Myocyte (in vitro differentiated cells): ENCODE measurements around the gene CCDC188. TPM values are rescaled to one million over a fixed set of nuclear protein-coding genes. Genes with fewer than 3 reads are reported as not detected.

Experiments used
- DNase-seq: peaks from one replicate; pipeline ENCODE4 v3.0.0-alpha.2; 2012; ENCODE audit warnings: low read depth
- polyA plus RNA-seq: library from polyadenylated mRNA; unstranded; fragments of >200 nt; gene quantifications from one replicate; pipeline ENCODE4 v1.2.1, GENCODE V29; 2012; ENCODE audit warnings: missing spikeins
- total RNA-seq: library from RNA; depleted of rRNA; stranded (reverse); fragments of >200 nt; gene quantifications from 2 replicates; pipeline ENCODE4 v1.2.3, GENCODE V29; 2014

CCDC188 gene
- 0.40 and 2.2 TPM in 2 replicates for total RNA-seq
- 0.62 TPM for polyA plus RNA-seq

DNA sequence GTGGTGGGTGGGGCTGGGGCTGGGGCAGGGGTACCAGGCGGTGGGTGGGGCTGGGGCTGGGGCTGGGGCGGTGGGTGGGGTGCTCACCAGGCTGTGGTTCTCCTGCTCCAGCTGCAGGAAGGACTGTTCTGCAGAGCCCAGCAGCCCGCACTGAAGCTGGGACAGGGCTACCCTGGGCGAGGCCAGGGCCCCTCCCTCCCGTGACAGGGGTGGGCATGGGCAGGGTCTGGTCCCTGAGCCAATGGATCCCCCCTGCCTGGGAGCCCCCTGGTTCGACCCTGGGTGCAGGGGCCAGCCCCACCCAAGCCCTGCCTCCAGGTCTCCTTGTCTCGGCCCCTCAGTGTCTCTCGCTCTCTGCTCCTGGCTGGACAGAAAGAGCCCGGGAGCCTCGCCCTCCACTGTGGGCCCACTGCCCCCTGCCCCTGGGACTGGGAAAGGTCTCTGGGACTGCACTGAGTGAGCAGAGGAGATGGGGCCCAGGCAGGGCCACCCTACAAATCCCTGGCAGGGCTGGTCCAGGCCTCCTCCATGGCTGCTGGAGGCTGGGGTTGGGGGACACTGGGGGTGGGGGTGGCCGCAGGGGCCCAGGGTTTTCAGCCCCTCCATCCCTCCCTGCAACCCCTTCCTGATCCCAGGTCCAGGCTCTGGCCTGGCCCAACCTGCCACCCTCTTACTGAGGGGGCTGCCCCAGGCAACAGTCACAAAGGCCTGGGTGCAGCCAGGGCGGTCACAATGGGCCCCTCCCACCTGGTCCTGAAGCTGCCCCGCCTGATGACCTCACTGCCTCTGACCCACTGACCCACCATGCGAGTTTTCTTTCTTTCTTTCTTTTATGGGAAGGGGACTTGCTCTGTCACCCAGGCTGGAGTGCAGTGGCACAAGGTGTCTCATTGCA is at the start of gene CCDC188:
CCDC188 (minus strand) TSS at position 675 of the 895 bp plus-strand sequence; CDS start at position 606, 69 bp downstream.
- no peak for DNase-seq

DNA sequence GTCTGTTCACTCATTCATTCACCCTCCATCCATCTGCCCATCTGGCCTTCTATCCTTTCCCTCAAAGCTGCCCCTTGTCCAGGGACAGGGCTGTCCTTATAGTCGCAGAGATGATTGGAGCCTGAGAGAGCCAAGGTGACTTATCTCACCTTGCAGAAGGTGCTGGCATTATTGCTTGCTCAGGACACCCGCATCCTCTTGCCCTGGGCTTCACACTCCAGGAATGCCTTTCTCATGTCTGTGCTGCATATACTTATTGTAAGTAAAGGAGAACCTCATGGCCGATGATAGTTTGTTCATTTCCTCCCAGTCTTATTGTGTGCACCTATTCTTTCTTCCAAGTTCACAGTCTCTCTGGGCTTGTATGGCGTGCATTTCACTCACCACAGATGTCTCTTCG is 49.1 kb upstream of the CCDC188 start:
- DNase-seq: no peak

DNA sequence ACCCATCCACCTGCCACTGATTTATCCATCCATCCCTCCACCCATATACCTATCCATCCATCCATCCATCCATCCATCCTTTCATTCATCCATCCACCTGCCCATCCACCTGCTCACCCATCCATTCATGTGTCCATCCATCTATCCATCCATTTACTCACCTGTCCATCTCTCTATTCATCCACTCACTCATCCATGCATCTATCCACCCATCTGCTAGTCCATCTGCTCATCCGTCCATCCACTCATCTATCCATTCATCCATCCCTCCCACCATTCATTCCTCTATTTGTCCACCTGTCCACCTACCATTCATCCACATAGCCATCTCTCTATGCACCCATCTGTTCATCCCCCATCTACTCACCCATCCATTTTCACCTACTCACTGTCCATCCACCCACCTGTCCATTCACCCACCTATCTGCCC is 48.6 kb upstream of the CCDC188 start:
- DNase-seq: no peak

DNA sequence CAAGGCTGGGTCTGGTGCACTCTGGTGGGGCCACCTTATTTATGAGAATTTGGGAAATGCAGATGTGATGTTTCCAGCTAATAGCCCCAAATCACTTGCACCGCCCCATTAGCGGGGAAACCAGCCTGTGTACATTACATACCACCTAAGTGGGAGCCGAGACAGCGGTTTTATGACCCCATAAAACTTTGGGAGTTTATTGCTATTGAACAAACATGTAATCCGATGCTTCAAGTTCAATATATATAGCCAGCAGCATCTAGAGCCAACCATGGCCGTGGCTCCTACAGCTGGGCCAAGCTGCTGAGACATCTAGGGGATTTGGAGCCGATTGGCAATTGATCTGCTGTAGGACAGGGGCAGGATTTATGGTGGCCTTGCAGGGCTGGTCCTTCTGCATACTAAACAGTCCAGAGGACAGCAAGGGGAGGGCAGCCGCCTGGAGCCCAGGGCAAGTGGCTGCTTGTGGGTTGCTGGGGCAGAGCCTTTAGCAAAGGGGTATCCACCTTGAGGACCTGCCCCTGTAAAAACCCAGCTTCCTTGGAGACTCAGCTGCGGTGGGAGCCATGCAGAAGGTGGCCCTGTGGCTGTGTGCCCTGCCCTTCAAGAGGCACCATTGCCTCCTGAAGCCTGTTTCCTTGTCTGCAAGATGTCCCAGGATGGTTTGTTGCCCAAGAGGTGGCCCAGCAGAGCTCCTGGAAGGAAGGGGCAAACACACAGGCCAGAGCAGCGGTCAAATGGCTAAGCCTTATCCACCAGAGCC is 47.9 kb upstream of the CCDC188 start:
- DNase-seq: no peak

DNA sequence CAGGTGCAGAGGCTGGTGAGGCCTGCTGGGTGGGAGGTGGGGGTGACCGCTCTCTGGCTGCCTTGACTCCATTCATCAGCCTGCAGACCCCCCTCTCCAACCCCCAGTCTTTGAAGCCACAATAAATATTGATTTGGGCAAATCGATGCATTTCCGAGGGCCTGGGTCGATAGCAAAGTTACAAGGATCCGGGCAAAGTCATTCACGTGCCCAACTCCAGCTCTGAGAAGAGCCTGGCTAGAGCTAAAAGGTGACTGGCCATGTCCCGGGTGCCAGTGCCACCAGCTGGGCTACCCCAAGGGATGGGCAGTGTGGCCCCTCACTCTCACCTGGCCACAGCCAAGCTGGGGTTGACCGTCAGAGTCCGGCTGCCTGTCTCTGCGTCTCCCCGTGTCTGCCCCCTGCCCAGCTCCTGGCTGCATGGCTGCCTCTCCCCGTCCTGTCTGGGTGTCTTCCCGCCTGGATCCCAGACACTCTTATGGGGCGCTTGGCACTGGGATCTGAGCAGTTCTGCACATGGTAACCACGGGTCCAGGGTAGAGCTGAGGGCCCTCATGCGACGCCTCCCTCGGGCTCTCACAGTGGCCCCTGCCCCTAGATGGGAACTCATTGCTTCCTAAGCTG is 46.7 kb upstream of the CCDC188 start:
- no peak for DNase-seq

DNA sequence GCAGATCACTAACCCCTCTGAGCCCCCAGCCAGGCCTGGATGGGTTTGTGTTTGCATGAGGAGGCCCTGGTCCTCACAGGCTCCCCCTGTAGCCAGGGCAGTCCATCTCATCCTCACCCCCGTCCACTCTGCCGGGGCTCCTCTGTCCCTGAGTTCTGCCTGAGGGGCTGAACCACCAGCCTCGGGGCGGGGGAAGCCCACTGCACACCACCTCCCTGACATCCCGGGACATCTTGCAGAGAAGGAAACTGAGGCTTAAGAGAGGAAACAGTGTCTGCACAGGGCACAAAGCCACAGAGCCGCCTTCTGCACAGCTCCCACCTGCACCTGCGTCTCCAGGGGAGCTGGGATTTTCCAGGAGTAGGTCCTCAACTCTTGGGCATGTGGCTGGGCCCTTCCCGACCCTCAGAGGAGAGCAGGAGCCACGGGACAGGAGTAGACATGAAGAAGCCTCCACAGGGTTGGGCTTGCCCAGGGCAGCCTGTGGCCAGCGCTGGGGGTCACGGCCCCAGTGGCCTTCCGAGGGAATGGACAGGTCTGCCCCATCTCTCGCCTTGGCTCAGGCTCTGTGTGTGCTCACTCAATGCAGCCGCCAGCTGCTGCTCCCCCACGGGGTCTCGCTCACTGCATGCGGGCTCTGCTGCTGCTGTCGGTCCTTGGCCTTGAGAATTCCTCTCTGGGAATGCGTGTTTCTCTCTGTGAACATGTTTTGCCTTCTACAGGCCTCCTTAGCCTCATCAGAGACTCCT is 45.4 kb upstream of the CCDC188 start:
- DNase-seq: no peak

DNA sequence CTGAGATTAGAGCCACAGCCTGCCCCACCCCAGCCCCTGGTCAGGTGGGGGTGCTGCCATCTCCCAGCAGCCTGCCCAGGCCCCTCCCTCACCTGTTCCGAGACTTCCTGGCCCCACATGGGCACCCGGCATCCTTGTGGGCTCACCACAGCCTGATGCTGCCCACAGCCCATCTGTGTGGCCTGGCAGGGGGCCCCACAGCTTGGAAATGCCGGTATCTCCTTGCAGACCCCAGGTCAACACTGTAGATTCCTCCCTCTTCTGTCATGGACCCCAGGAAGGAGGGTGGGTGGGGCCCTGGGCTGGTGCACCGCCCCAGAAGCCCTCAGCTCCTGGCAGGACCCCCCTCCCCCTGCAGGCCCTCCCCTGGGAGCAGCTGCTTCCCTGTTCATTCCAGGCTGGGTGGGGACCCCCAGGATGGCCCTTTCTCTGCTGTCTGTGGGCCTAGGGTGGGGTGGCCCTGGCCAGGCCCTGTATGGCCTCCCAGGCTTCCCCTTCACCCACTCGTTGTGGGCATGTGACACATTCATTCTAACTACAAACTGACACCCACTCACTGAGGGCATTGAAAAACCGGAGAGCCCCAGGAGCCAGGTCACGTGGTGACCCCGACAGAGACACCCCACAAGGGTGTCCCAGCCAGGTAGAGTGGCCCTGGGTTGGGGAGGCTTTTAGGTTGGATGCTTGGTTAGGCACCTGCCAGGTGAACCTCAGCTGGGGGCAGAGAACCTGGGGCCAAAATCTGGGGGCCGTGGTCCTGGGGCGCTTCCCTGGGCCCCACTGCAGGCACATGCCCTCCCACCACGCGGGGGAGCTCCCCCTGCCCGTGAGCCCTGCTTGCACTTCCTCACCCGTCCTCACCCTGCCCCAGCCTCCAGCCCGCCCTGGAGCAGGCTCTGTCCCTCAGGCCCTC is 44.1 kb upstream of the CCDC188 start:
- DNase-seq: no peak

DNA sequence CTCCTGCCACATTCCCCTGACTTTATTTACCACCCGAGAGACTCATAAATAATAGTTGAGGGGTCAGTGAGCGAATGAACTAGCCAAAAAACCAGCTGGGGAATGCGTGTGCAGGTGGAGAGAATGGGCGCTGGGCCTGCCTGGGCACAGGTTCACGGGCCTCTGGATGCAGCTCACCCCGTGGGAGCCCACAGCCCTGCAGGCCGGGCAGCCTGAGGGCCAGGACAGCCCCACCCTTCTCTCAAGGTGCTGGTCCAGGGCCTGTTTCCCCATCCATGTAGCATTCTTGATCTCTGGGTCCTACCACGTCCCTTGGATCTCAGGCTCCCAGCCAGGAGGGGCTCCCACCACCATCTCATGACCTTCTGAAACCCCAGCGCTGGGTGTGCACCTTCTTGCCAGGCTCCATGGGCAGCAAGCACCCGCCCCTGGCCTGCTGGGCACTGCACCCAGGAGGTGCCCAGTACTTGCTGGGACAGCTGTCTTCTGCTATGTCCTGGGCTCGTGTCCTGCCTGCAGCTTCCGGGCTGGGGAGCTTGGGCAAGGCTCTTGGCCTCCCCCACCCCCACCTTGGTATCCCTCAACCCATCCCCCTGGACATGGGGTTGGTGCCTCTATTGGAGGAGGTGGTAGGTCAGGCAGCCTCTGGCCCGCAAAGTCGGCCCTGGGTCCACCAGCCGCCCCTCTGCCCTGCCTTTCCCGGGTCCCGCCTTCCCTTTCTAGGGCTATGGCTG is 43.1 kb upstream of the CCDC188 start:
- DNase-seq: no peak

DNA sequence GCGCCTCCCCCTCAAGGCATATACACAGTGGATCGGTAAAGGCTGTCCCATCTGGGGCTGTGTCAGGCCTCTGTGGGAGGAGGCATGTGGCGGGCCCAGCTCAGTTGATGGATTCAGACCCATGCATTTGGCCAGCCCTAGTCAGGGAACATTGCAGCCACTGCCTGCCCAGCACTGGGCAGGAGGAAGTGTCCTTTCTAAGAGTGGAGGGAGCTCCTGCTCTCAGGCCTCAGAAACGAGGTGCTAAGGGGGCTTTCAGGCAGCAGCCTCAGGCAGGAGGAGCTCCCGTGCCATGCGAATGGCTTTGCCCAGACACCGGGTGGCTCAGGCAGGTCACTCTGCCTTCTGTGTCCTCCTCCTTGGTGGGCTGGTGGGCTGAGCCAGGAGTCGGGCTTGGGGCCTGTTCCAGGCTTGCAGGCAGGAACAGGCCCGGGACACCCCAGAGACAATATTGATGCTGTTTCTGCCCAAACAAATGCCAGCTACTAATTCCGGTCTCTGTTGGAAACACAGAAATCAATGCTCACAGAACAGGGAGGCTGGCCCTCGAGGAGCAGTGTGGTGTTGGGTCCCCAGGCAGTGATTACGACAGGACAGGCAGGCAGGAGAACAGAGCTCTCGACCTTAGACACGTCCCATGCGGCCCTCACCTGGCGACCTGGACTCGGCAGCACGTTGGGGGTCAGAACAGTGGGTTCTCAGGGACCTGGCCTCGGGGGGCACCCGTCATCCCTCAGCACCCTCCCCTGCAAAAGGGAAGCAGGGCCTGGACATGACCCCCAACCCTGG is 42.3 kb upstream of the CCDC188 start:
- no peak for DNase-seq

DNA sequence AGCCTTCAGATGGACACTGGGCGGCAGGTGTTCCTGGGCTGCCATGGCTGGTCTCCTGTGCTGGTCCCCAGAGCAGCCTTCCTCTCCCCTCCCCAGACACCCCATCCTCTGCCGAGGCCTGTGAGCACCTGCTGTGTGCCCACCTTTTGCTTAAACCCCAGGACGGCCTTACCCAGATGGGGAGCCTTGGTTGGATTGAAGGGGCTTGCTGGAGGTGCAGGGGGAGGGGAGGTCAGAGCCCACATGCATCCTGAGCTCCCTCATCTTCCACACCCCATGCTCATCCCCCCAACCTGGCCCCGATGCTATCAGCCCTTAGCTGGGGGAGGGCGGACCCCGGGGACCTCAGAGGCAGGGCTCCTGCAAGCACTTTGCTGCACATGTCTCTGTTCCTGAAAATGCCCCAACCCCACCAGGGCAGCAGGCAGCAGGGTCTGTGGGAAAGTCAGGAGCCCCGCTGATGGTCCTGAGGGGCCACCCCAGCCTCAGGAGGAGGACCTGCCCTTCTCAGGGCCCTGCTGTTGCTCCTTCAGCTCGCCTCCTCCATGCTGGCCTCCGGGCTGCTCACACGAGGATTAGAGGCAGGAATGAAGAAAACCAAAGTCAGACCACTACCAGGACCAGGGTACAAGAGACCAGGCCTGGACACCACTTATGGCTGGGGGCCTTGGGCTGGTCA is 41.6 kb upstream of the CCDC188 start:
- no peak for DNase-seq

DNA sequence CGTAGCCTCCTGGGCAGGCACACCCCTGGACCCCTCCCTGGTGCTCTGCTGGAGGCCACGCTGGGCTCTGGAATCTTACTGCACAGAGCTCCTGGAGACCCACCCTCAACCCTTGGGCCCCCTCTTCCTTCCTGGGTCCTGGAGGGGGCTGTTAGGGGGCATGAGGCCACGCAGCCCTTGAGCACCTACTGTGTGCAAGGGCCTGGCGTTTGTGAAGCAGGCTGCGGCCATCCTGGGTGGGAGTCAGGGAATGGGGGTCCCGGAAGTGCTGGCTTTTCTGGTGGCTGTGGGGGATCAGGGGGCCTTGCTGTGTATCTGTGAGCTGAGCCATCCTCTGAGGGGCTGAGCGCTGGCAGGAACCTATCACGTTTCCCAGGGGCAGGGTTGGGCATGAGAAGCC is 40.9 kb upstream of the CCDC188 start:
- DNase-seq: no peak

DNA sequence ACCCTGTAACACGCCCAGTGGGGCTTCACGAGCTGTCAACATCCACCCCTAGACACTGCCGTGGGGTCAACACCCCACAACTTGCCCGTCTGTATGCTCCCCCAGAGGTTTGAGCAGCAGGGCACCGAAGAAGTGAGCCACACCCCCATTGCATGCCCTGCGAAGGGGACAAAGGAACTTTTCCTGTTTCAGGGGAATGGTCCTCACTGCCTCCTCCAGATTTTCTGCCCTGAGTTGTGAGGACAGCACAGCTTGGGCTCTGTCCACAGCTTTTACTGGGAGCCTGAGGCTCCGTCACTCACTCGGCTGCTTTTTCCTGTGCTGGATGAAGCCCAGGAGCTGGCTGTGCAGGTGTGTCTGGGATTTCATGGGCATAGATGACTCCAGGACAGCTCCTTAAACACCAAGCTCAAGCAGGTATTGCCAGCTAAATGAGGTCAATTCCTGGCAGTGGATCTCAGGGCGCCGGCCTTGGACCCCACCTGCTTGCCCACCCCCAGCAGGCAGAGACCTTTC is 40.2 kb upstream of the CCDC188 start:
- no peak for DNase-seq

DNA sequence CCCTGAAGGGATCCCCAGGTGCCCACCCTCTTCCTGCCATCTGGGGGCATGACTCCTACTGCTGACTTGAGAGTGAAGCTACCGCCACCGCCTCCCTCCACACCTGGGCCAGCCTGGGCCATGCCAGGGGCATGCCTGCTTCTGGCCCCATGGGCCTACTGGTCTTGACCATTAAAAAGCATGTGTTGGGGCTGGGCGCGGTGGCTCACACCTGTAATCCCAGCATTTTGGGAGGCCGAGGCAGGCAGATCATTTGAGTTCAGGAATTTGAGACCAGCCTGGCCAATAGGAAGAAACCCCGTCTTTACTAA is 37.7 kb upstream of the CCDC188 start:
- DNase-seq: no peak

DNA sequence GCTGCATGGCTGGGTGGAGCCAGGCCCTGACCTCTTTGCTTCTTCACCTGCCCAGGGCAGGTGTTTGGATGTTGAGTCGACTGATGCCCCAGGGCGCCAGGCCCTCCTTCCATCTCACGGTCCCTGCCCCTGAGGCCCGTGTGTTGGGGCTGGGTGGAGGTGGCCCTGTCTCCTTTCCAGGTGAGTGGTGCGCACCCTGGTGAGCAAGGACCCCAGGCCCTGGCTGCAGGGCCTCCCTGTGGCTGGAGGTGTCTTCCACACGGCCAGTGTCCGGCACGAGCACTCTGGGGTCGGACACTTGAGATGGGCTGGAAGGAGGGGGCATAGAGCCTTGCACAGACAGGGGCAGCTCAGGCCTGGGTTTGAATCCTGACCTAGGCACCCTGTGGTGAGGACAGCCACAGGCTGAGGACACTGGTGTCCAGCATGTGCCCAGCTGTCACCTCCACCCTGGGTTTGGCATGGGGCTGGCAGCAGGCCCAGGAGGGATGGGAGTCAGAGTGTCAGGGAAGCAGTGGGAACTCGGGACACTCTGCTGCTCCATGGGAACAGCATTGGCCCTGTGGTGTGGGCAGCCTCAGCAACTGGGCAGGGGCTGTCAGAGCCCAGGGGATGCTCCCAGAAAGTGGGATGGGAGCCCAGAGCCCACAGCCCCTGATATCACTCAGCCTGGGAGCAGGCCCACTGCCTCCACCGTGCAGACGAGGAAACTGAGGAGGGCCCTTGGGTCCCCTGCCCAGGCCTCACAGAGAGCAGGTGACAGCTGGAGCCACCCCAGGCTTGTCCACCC is 37.1 kb upstream of the CCDC188 start:
- DNase-seq: peak; percentile 48

DNA sequence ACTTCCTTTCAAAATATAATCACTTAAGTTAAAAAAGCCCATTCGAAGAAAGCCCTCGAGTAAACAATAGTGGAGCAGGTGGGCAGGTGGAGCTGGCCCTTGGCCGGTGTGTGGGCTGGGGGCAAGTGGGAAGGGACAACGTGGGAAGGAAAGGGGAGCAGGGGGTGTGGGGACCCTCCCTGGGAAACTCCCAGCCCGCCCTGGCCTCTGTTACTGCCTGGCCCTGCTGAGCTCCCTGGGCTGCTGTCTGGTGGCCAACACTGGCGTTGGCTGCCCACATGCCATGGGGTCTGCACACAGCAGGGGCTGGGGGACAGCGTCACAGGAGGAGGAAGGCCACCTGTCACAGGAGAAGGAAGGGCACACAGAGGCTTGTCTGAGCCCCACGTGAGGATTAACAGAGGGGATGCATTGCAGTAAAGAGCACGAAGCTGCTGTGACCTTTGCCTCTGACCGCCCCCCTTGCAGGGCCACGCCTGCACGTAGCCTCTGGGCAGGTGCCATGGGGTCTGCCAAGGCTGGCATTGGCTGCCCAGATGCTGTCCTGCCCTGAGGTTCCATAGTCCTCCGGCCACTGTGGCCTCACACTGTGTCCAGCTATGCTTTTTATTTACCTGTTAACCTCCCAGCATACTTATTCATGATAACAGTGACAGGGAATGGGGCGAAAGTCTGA is 36.2 kb upstream of the CCDC188 start:
- no peak for DNase-seq

DNA sequence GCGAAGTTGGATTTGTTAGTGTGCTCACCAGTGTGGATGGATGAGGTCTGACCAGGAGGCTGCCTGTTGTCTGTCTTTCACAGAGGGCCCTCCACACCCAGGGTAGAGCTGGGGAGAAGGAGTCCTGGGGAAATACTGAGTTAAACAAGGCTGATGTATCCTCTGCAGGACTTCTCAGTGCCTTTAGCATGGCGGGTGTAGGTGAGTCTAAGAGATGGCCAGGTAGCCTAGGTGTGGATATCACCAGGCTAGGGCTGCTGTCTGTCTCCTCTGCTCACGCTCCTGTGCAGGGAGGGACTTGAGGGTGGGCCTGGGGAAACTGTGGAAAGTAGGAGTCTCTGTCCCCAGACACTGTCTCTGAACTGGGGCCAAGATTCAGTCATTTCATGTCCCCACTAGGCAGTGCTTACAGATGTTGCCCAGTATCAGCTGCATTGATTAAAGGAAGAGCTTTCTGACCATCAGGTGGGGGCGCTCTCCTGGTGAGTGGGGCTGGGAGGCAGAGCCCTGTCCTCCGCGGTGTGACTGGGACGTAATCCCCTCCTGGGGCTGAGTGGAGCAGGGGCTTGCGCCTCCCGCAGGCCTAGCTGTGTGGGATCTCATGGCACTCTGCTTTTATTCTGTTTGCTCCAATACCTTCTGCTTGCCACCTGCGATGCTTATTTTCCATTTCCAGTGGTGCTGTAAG is 35.5 kb upstream of the CCDC188 start:
- DNase-seq: no peak
